Panc1 (cell line): ENCODE results near the gene MAST1.

Source experiments
- CTCF ChIP-seq: fragments of 450-650 bp; IDR thresholded peaks from 2 replicates; pipeline ENCODE4 v1.5.1; 2017; ENCODE audit warnings: mild to moderate bottlenecking
- TCF7L2 ChIP-seq: IDR thresholded peaks from 2 replicates; pipeline ENCODE4 v1.6.1; 2011; ENCODE audit warnings: mild to moderate bottlenecking, low read depth, low read length, inconsistent platforms

- no peak for TF ChIP-seq CTCF
- no peak for TF ChIP-seq TCF7L2
Observed at GRCh38 chr19:12842511-12842910, 4.2 kb downstream of the MAST1 start.
